Measurements from ENCODE around the gene RAI14.

- TF ChIP-seq TAF1 (IDR thresholded peaks at IDR 0.05; ENCODE audit: low read depth, low read length) (no peak), POLR2A (IDR thresholded peaks at IDR 0.05; ENCODE audit: low read depth, low read length) (no peak), PAX5 (IDR thresholded peaks at IDR 0.05; ENCODE audit: insufficient read depth, low read length, severe bottlenecking) (no peak), POLR2AphosphoS5 (IDR thresholded peaks at IDR 0.05; ENCODE audit: low read depth, low read length) (no peak), POU2F2 (IDR thresholded peaks at IDR 0.05; ENCODE audit: low read depth, low read length) (no peak), SPI1 (IDR thresholded peaks at IDR 0.05; ENCODE audit: low read depth, low read length) (no peak)
These were observed 157.4 kb downstream of the RAI14 start for GRCh38 chr5:34813509-34813908.

All from GM12891 (cell line).